Measurements from ENCODE around the gene MUC3A.

Gene MUC3A

GRCh38 chr7:100959894-100960293 lies 10.6 kb downstream of the MUC3A start:
- no peak overlapping the region for H4K91ac ChIP-seq (ENCODE audit: low read depth, low read length, poor library complexity)
- no peak overlapping the region for H2BK12ac ChIP-seq (ENCODE audit: low read length)
- H3K27me3 ChIP-seq (ENCODE audit: control insufficient read depth in 3 of 3, insufficient read depth in 3 of 3, low read depth in 1 of 3, low read length in 3 of 3) = peaks cover 2 to 20% (median 15%) of the 10 kb centered on the region in 3 experiments
- H3K4me1 ChIP-seq (ENCODE audit: control insufficient read depth in 2 of 2, insufficient read depth in 1 of 2, low read depth in 1 of 2, low read length in 2 of 2) = no peaks in the 10 kb centered on the region
- no peak overlapping the region for H4K8ac ChIP-seq (ENCODE audit: low read depth, low read length)
- no peak for DNase-seq (ENCODE audit: low spot score)
- H3K4ac ChIP-seq (ENCODE audit: low read length) = no peak overlapping the region
- no peak overlapping the region for H2AK5ac ChIP-seq (ENCODE audit: low read depth, low read length)
- peaks cover 0 to 1% of the 10 kb centered on the region in 2 donors for H3K9me3 ChIP-seq (replicated peaks in 1 of 2; ENCODE audit: control insufficient read depth in 2 of 2, insufficient read depth in 1 of 2, low read depth in 1 of 2, low read length in 2 of 2)
- H3K4me2 ChIP-seq (ENCODE audit: insufficient read depth, low read length, poor library complexity, severe bottlenecking) = no peak overlapping the region
- no peak overlapping the region for H2BK120ac ChIP-seq (ENCODE audit: low read depth, low read length)
- no peak overlapping the region for H2BK15ac ChIP-seq (ENCODE audit: low read length)
- no peak overlapping the region for H3K27ac ChIP-seq (replicated peaks; ENCODE audit: low read length)
- no peak overlapping the region for H2BK5ac ChIP-seq (ENCODE audit: low read length)
- no peak overlapping the region for H2AFZ ChIP-seq (ENCODE audit: low read length)
- no peaks in the 10 kb centered on the region for H3K36me3 ChIP-seq (replicated peaks in 1 of 2; ENCODE audit: control insufficient read depth in 2 of 2, insufficient read depth in 2 of 2, low read length in 2 of 2)
- no peak overlapping the region for H3K14ac ChIP-seq (ENCODE audit: low read length)
- no peak overlapping the region for H3K4me3 ChIP-seq (ENCODE audit: low read length in 2 of 2)
- H3K79me1 ChIP-seq (ENCODE audit: low read depth, low read length) = peaks cover 1% of the 10 kb centered on the region
- no peak overlapping the region for H3K9ac ChIP-seq (ENCODE audit: low read depth, low read length, poor library complexity)
- no peak overlapping the region for H3K23ac ChIP-seq (ENCODE audit: low read depth, low read length, poor library complexity)
- no peak overlapping the region for H3K18ac ChIP-seq (ENCODE audit: low read length)
- no CpG with 5 or more reads among the region's 2 CpGs for WGBS, 2 donors (ENCODE audit: extremely low coverage in 2 of 2, insufficient read length in 2 of 2, insufficient replicate concordance in 1 of 2)

- H3K18ac ChIP-seq (ENCODE audit: low read length) = no peak overlapping the region
- no peak overlapping the region for H2AK5ac ChIP-seq (ENCODE audit: low read depth, low read length)
- H4K8ac ChIP-seq (ENCODE audit: low read depth, low read length) = no peak overlapping the region
- no peaks in the 10 kb centered on the region for H3K36me3 ChIP-seq (replicated peaks in 1 of 2; ENCODE audit: control insufficient read depth in 2 of 2, insufficient read depth in 2 of 2, low read length in 2 of 2)
- DNase-seq (ENCODE audit: low spot score) = no peak
- no peak overlapping the region for H3K14ac ChIP-seq (ENCODE audit: low read length)
- H3K9ac ChIP-seq (ENCODE audit: low read depth, low read length, poor library complexity) = no peak overlapping the region
- no peak overlapping the region for H3K4ac ChIP-seq (ENCODE audit: low read length)
- H3K9me3 ChIP-seq (replicated peaks in 1 of 2; ENCODE audit: control insufficient read depth in 2 of 2, insufficient read depth in 1 of 2, low read depth in 1 of 2, low read length in 2 of 2) = peaks cover 0 to 4% of the 10 kb centered on the region in 2 donors
- no peak overlapping the region for H3K4me2 ChIP-seq (ENCODE audit: insufficient read depth, low read length, poor library complexity, severe bottlenecking)
- no peak overlapping the region for H2BK15ac ChIP-seq (ENCODE audit: low read length)
- no peak overlapping the region for H2BK12ac ChIP-seq (ENCODE audit: low read length)
- no peak overlapping the region for H3K27ac ChIP-seq (replicated peaks; ENCODE audit: low read length)
- H3K23ac ChIP-seq (ENCODE audit: low read depth, low read length, poor library complexity) = no peak overlapping the region
- no peak overlapping the region for H3K4me3 ChIP-seq (ENCODE audit: low read length in 2 of 2)
- H3K27me3 ChIP-seq (ENCODE audit: control insufficient read depth in 3 of 3, insufficient read depth in 3 of 3, low read depth in 1 of 3, low read length in 3 of 3) = peaks cover 14 to 42% (median 37%) of the 10 kb centered on the region in 3 experiments
- peaks cover 0 to 9% of the 10 kb centered on the region in 2 donors for H3K4me1 ChIP-seq (ENCODE audit: control insufficient read depth in 2 of 2, insufficient read depth in 1 of 2, low read depth in 1 of 2, low read length in 2 of 2)
- H4K91ac ChIP-seq (ENCODE audit: low read depth, low read length, poor library complexity) = no peak overlapping the region
- no peak overlapping the region for H2AFZ ChIP-seq (ENCODE audit: low read length)
- H2BK120ac ChIP-seq (ENCODE audit: low read depth, low read length) = no peak overlapping the region
- WGBS, 2 donors (ENCODE audit: extremely low coverage in 2 of 2, insufficient read length in 2 of 2, insufficient replicate concordance in 1 of 2) = 100% methylated on average over 1 of the region's 3 CpGs
- H3K79me1 ChIP-seq (ENCODE audit: low read depth, low read length) = peaks cover 1% of the 10 kb centered on the region
- H2BK5ac ChIP-seq (ENCODE audit: low read length) = no peak overlapping the region
These were observed 13.2 kb downstream of the MUC3A start for GRCh38 chr7:100962537-100962936.

- Histone ChIP-seq H3K9ac (ENCODE audit: low read depth, low read length, poor library complexity) (no peak overlapping the region), H2BK15ac (ENCODE audit: low read length) (no peak overlapping the region), H4K91ac (ENCODE audit: low read depth, low read length, poor library complexity) (no peak overlapping the region), H3K18ac (ENCODE audit: low read length) (no peak overlapping the region), H3K14ac (ENCODE audit: low read length) (no peak overlapping the region), H2BK12ac (ENCODE audit: low read length) (no peak overlapping the region), H3K27ac (replicated peaks; ENCODE audit: low read length) (no peak overlapping the region), H2BK5ac (ENCODE audit: low read length) (no peak overlapping the region), H3K9me3 (replicated peaks in 1 of 2; ENCODE audit: control insufficient read depth in 2 of 2, insufficient read depth in 1 of 2, low read depth in 1 of 2, low read length in 2 of 2) (peaks cover 0 to 4% of the 10 kb centered on the region in 2 donors), H3K4me1 (ENCODE audit: control insufficient read depth in 2 of 2, insufficient read depth in 1 of 2, low read depth in 1 of 2, low read length in 2 of 2) (peaks cover 0 to 9% of the 10 kb centered on the region in 2 donors), H2BK120ac (ENCODE audit: low read depth, low read length) (no peak overlapping the region), H4K8ac (ENCODE audit: low read depth, low read length) (no peak overlapping the region), H3K79me1 (ENCODE audit: low read depth, low read length) (peaks cover 1% of the 10 kb centered on the region), H3K4ac (ENCODE audit: low read length) (no peak overlapping the region), H3K36me3 (replicated peaks in 1 of 2; ENCODE audit: control insufficient read depth in 2 of 2, insufficient read depth in 2 of 2, low read length in 2 of 2) (no peaks in the 10 kb centered on the region), H3K23ac (ENCODE audit: low read depth, low read length, poor library complexity) (no peak overlapping the region), H3K4me3 (ENCODE audit: low read length in 2 of 2) (no peak overlapping the region), H2AFZ (ENCODE audit: low read length) (no peak overlapping the region), H3K4me2 (ENCODE audit: insufficient read depth, low read length, poor library complexity, severe bottlenecking) (no peak overlapping the region), H3K27me3 (ENCODE audit: control insufficient read depth in 3 of 3, insufficient read depth in 3 of 3, low read depth in 1 of 3, low read length in 3 of 3) (peaks cover 15 to 50% (median 45%) of the 10 kb centered on the region in 3 experiments), H2AK5ac (ENCODE audit: low read depth, low read length) (no peak overlapping the region)
- DNase-seq (ENCODE audit: low spot score) = no peak
- no CpG with 5 or more reads among the region's 12 CpGs for WGBS, 2 donors (ENCODE audit: extremely low coverage in 2 of 2, insufficient read length in 2 of 2, insufficient replicate concordance in 1 of 2)
These were observed 14.1 kb downstream of the MUC3A start for GRCh38 chr7:100963386-100963785.

GRCh38 chr7:100963874-100964273 lies 14.5 kb downstream of the MUC3A start:
- Histone ChIP-seq H2BK12ac (ENCODE audit: low read length) (no peak overlapping the region), H3K79me1 (ENCODE audit: low read depth, low read length) (peaks cover 1% of the 10 kb centered on the region), H3K9ac (ENCODE audit: low read depth, low read length, poor library complexity) (no peak overlapping the region), H3K18ac (ENCODE audit: low read length) (no peak overlapping the region), H2AFZ (ENCODE audit: low read length) (no peak overlapping the region), H2BK5ac (ENCODE audit: low read length) (no peak overlapping the region), H3K27ac (replicated peaks; ENCODE audit: low read length) (no peak overlapping the region), H3K4me3 (ENCODE audit: low read length in 2 of 2) (no peak overlapping the region), H2BK15ac (ENCODE audit: low read length) (no peak overlapping the region), H3K4me2 (ENCODE audit: insufficient read depth, low read length, poor library complexity, severe bottlenecking) (no peak overlapping the region), H3K36me3 (replicated peaks in 1 of 2; ENCODE audit: control insufficient read depth in 2 of 2, insufficient read depth in 2 of 2, low read length in 2 of 2) (no peaks in the 10 kb centered on the region), H3K4ac (ENCODE audit: low read length) (no peak overlapping the region), H3K4me1 (ENCODE audit: control insufficient read depth in 2 of 2, insufficient read depth in 1 of 2, low read depth in 1 of 2, low read length in 2 of 2) (peaks cover 0 to 9% of the 10 kb centered on the region in 2 donors), H4K8ac (ENCODE audit: low read depth, low read length) (no peak overlapping the region), H3K14ac (ENCODE audit: low read length) (no peak overlapping the region), H3K23ac (ENCODE audit: low read depth, low read length, poor library complexity) (no peak overlapping the region), H3K9me3 (replicated peaks in 1 of 2; ENCODE audit: control insufficient read depth in 2 of 2, insufficient read depth in 1 of 2, low read depth in 1 of 2, low read length in 2 of 2) (peaks cover 0 to 4% of the 10 kb centered on the region in 2 donors), H2AK5ac (ENCODE audit: low read depth, low read length) (no peak overlapping the region), H3K27me3 (ENCODE audit: control insufficient read depth in 3 of 3, insufficient read depth in 3 of 3, low read depth in 1 of 3, low read length in 3 of 3) (peaks cover 15 to 55% (median 50%) of the 10 kb centered on the region in 3 experiments), H4K91ac (ENCODE audit: low read depth, low read length, poor library complexity) (no peak overlapping the region), H2BK120ac (ENCODE audit: low read depth, low read length) (no peak overlapping the region)
- DNase-seq (ENCODE audit: low spot score) = no peak
- no CpG with 5 or more reads among the region's 8 CpGs for WGBS, 2 donors (ENCODE audit: extremely low coverage in 2 of 2, insufficient read length in 2 of 2, insufficient replicate concordance in 1 of 2)
